Measurements from ENCODE around the gene NCAM2.
"Not testable (repeated sequence)": the region's sequence is repeated elsewhere in the genome, so short reads cannot be mapped to it uniquely, and the experiment has no call there.

Gene NCAM2

GRCh38 chr21:21101911-21102310 is 103.7 kb downstream of the NCAM2 start:
- DNase-seq (ENCODE audit: low spot score) (no peak), FAIRE-seq (no peak)

- FAIRE-seq = no peak
- no peak for DNase-seq (ENCODE audit: low spot score)
Observed at GRCh38 chr21:21102896-21103295, 104.7 kb downstream of the NCAM2 start.

GRCh38 chr21:21103692-21104091 is 105.5 kb downstream of the NCAM2 start:
- FAIRE-seq (no peak), DNase-seq (ENCODE audit: low spot score) (no peak)

- DNase-seq (ENCODE audit: low spot score) (no peak), FAIRE-seq (no peak)
Observed at GRCh38 chr21:21109736-21110135, 111.5 kb downstream of the NCAM2 start.

- FAIRE-seq (no peak), DNase-seq (ENCODE audit: low spot score) (no peak)
Observed at GRCh38 chr21:21111309-21111920, 113.2 kb downstream of the NCAM2 start.

- FAIRE-seq = no peak
- DNase-seq (ENCODE audit: low spot score) = no peak
Observed at GRCh38 chr21:21114461-21114860, 116.3 kb downstream of the NCAM2 start.

GRCh38 chr21:21119091-21119490 is 120.9 kb downstream of the NCAM2 start:
- FAIRE-seq = no peak
- DNase-seq (ENCODE audit: low spot score) = no peak

GRCh38 chr21:21122680-21123079 is 124.5 kb downstream of the NCAM2 start:
- DNase-seq (ENCODE audit: low spot score) = no peak
- FAIRE-seq = no peak

- FAIRE-seq (no peak), DNase-seq (ENCODE audit: low spot score) (no peak)
Observed at GRCh38 chr21:21132390-21132789, 134.2 kb downstream of the NCAM2 start.

- FAIRE-seq (no peak), DNase-seq (ENCODE audit: low spot score) (no peak)
Observed at GRCh38 chr21:21137986-21138385, 139.8 kb downstream of the NCAM2 start.

- no peak for DNase-seq (ENCODE audit: low spot score)
- FAIRE-seq = no peak
Observed at GRCh38 chr21:21146587-21147373, 148.6 kb downstream of the NCAM2 start.

- DNase-seq (ENCODE audit: low spot score) (no peak), FAIRE-seq (no peak)
Observed at GRCh38 chr21:21147374-21147745, 149.2 kb downstream of the NCAM2 start.

GRCh38 chr21:21148009-21148408 is 149.8 kb downstream of the NCAM2 start:
- FAIRE-seq = no peak
- no peak for DNase-seq (ENCODE audit: low spot score)

GRCh38 chr21:21148514-21148913 is 150.3 kb downstream of the NCAM2 start:
- DNase-seq (ENCODE audit: low spot score) (no peak), FAIRE-seq (no peak)

GRCh38 chr21:21149445-21149844 is 151.2 kb downstream of the NCAM2 start:
- not testable (repeated sequence) for FAIRE-seq; DNase-seq (ENCODE audit: low spot score)

GRCh38 chr21:21151231-21151630 is 153.0 kb downstream of the NCAM2 start:
- DNase-seq (ENCODE audit: low spot score) = no peak
- FAIRE-seq = no peak

- DNase-seq (ENCODE audit: low spot score) (no peak), FAIRE-seq (no peak)
Observed at GRCh38 chr21:21156397-21156796, 158.2 kb downstream of the NCAM2 start.

- FAIRE-seq = no peak
- DNase-seq (ENCODE audit: low spot score) = no peak
Observed at GRCh38 chr21:21156957-21157356, 158.7 kb downstream of the NCAM2 start.

- FAIRE-seq (no peak), DNase-seq (ENCODE audit: low spot score) (no peak)
Observed at GRCh38 chr21:21158376-21158918, 160.2 kb downstream of the NCAM2 start.

- FAIRE-seq = no peak
- DNase-seq (ENCODE audit: low spot score) = no peak
Observed at GRCh38 chr21:21159253-21159899, 161.2 kb downstream of the NCAM2 start.

- FAIRE-seq = no peak
- DNase-seq (ENCODE audit: low spot score) = no peak
Observed at GRCh38 chr21:21162786-21163185, 164.6 kb downstream of the NCAM2 start.

GRCh38 chr21:21163904-21164303 is 165.7 kb downstream of the NCAM2 start:
- peak; percentile 30 for FAIRE-seq
- DNase-seq (ENCODE audit: low spot score) = peak; percentile 34
